Cardiac fibroblast (primary cell): ENCODE results near the gene ATXN1.
A peak's percentile ranks its signal among the peaks of the same experiment; 100 is the strongest.

Source experiments
- DNase-seq, 2 donors: peaks; one replicate each; pipeline versions ENCODE4 v3.0.0 to v3.0.0-alpha.2; 2010; ENCODE audit warnings: low read depth in 2 of 2
- H3K4me3 ChIP-seq, 2 donors: replicated peaks in 1 of 2; 1 replicate in 1 of 2; 2 replicates in 1 of 2; pipeline ENCODE4 v1.5.1; 2011; ENCODE audit warnings: low read depth in 2 of 2, low read length in 2 of 2, mild to moderate bottlenecking in 2 of 2, moderate library complexity in 1 of 2
- TF ChIP-seq, protein P1 (sequence below): IDR thresholded peaks from one replicate; pipeline ENCODE4 v1.5.1; 2011; ENCODE audit warnings: low read depth, mild to moderate bottlenecking, low read length, inconsistent platforms

The ATXN1 gene

DNA sequence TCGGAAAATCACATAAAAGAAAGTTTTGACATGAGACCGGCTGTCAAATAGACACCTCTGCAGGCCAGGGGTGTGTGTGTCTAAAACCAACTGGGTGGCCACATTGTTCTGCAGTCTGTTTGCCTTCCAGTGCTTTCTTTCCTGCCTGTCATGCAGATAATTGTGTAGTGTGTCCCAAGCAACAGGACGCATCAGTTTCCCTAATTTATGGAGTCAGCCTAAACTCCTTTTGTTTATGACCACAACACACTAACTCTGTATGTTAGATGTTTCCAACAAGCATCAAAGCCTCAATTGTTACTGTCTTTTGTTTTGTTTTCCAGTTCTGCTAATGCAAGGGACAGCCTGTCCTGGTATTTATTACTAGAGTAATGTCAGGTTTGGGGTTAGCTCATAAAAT lies 205.7 kb downstream of the ATXN1 start:
- no peak for DNase-seq
- H3K4me3 ChIP-seq: no peak overlapping the region
- TF ChIP-seq, protein P1, sequence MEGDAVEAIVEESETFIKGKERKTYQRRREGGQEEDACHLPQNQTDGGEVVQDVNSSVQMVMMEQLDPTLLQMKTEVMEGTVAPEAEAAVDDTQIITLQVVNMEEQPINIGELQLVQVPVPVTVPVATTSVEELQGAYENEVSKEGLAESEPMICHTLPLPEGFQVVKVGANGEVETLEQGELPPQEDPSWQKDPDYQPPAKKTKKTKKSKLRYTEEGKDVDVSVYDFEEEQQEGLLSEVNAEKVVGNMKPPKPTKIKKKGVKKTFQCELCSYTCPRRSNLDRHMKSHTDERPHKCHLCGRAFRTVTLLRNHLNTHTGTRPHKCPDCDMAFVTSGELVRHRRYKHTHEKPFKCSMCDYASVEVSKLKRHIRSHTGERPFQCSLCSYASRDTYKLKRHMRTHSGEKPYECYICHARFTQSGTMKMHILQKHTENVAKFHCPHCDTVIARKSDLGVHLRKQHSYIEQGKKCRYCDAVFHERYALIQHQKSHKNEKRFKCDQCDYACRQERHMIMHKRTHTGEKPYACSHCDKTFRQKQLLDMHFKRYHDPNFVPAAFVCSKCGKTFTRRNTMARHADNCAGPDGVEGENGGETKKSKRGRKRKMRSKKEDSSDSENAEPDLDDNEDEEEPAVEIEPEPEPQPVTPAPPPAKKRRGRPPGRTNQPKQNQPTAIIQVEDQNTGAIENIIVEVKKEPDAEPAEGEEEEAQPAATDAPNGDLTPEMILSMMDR: no peak

DNA sequence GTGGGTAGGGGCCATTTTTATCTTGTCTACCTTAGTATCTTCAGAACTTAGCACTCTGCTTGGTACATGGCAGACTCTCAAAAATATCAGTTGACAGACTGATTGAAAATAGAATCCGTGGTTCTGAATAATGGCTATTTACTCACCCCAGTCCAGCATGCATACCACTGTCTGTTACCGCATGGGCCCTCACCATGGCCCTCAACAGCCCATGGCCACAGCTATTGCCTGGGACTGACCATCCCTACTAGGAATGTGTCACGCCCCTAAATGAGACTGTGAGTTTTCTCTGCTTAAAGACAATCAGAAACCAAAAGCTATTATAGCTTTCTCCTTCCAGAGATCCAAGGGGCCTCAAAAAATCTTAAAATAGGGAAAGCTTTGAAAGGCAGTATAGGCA lies 207.7 kb downstream of the ATXN1 start:
- TF ChIP-seq, protein P1: no peak
- H3K4me3 ChIP-seq: no peak overlapping the region
- DNase-seq: no peak

DNA sequence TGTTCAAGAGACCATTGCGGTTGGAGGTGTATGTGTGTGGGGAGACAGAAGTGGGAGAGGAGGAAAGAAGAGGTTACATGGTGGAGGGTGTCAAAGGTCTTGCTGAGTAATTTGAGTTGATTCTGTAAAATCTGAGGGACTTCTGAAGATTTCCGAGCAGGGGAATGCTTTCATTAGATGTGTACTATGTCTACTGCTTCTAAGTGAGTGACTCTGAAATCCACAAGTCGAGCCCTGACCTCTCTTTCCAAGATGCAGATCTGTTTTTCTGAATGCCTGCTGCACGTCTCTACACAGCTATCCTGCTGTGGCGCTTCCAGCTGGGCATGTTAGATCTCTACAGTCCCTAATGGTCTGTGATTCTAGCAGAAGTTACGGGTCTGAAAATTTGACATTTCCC lies 209.8 kb downstream of the ATXN1 start:
- H3K4me3 ChIP-seq: no peak overlapping the region
- DNase-seq: no peak
- TF ChIP-seq, protein P1: no peak

DNA sequence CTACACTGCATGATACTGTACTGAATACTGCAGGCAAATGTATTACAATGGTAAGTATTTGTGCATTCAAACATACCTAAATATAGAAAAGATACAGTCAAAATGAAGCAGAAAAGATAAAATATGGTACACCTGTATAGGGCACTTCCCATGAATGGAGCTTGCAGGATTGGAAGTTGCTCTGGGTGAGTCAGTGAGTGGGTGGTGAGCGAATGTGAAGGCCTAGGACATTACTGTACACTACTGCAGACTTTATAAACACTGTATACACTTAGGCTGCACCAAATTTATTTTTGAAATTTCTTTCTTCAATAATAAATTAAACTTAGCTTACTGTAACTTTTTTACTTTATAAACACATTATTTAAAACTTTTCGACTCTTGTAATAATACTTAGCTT lies 213.1 kb downstream of the ATXN1 start:
- TF ChIP-seq, protein P1: no peak
- H3K4me3 ChIP-seq: no peak overlapping the region
- DNase-seq: peak in 1 of 2 donors; percentile 36

DNA sequence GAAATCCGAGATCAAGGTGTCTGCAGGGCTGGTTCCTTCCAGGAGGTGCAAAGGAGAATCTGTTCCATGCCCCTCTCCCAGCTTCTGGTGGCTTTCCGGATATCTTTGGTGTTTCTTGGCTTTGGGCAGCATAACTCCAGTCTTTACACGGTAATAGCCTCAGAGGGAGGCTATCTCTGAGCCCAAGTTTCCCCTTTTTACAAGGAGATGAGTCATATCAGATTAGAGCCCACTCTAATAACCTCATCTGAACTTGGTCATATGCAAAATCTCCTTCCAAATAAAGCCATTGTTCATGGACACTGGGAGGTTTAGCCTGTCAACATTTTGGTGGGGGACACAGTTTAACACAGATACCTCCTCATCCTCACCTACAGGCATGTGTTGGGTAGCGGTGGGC lies 213.7 kb downstream of the ATXN1 start:
- TF ChIP-seq, protein P1: no peak
- DNase-seq: no peak
- no peak overlapping the region for H3K4me3 ChIP-seq

DNA sequence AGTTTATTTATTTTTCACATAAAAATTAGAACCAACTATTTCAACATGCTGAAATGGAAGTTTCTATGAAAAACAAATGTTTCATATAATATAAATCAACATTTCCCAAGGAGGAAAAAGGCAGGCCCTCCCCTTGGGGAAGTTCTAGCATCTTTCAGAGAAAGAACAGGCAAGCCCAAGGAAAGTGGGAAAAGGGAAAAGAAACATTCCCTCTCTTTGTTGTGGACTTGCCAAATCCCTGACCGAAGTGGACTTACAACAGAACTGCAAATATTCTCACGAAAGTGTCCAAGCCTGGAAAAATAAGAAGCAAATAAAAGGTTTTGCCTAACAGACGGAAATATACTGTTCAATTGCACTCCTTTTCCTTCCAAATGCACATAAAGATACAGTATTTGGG lies 214.4 kb downstream of the ATXN1 start:
- TF ChIP-seq, protein P1: no peak
- DNase-seq: no peak
- H3K4me3 ChIP-seq: no peak overlapping the region

DNA sequence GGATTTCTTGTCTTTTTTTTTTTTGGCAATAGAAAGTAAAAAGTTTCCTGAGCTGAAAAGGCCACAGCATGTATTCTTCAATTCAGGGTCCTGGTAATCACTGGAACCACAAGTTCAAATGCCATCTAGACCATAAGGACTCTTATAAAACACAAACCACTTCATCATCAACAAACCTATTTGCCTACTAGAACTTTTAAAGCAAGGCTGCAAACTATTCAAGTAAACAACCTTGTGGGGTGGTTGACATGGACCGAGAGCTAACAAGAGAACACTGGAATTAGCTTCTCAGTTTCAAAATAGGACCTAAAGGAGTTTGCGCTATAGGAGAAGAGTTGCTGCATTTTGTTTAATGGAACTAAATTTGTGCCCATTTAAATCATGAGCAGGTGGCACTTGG lies 215.9 kb downstream of the ATXN1 start:
- TF ChIP-seq, protein P1: no peak
- DNase-seq: no peak
- no peak overlapping the region for H3K4me3 ChIP-seq
